ENCODE results near the gene KRT81. TPM values are rescaled to one million over a fixed set of nuclear protein-coding genes. Genes with fewer than 3 reads are reported as not detected.
"Not testable (repeated sequence)": the region's sequence is repeated elsewhere in the genome, so short reads cannot be mapped to it uniquely, and the experiment has no call there.

KRT81 gene
- total RNA-seq, 2 donors from 2014 or later, result not detected

- no peak for TF ChIP-seq CTCF (IDR thresholded peaks at IDR 0.05)
- peaks cover 0 to 14% of the 10 kb centered on the region in 2 donors for H3K27me3 ChIP-seq
- no peak for DNase-seq (ENCODE audit: low spot score)
Measured at GRCh38 chr12:52255926-52256583, 35.3 kb downstream of the KRT81 start.

GRCh38 chr12:52254965-52255751, 36.2 kb downstream of the KRT81 start:
- no peak for DNase-seq (ENCODE audit: low spot score)
- H3K27me3 ChIP-seq, result peaks cover 0 to 14% of the 10 kb centered on the region in 2 donors

More at GRCh38 chr12:52255926-52256583, 35.3 kb downstream of the KRT81 start:
- no peaks in the 10 kb centered on the region for H3K36me3 ChIP-seq
- no peak overlapping the region for H3K27ac ChIP-seq
- peaks cover 0 to 8% of the 10 kb centered on the region in 2 donors for H3K4me1 ChIP-seq
- H3K4me3 ChIP-seq, result no peak overlapping the region
- no peaks in the 10 kb centered on the region for H3K9me3 ChIP-seq

GRCh38 chr12:52254180-52254964, 37.0 kb downstream of the KRT81 start:
- Histone ChIP-seq H3K9me3 (no peaks in the 10 kb centered on the region), H3K27ac (no peak overlapping the region), H3K27me3 (peaks cover 0 to 14% of the 10 kb centered on the region in 2 donors), H3K4me1 (peaks cover 0 to 21% of the 10 kb centered on the region in 2 donors), H3K36me3 (no peaks in the 10 kb centered on the region), H3K4me3 (no peak overlapping the region)
- no peak for DNase-seq (ENCODE audit: low spot score)
- no peak for TF ChIP-seq CTCF (IDR thresholded peaks at IDR 0.05)

More at GRCh38 chr12:52254965-52255751, 36.2 kb downstream of the KRT81 start:
- Histone ChIP-seq H3K4me1 (peaks cover 0 to 13% of the 10 kb centered on the region in 2 donors), H3K4me3 (no peak overlapping the region), H3K9me3 (no peaks in the 10 kb centered on the region), H3K27ac (no peak overlapping the region), H3K36me3 (no peaks in the 10 kb centered on the region)
- TF ChIP-seq CTCF (IDR thresholded peaks at IDR 0.05), result no peak

- Histone ChIP-seq H3K36me3 (no peaks in the 10 kb centered on the region), H3K27me3 (peaks cover 0 to 12% of the 10 kb centered on the region in 2 donors), H3K4me1 (peaks cover 0 to 24% of the 10 kb centered on the region in 2 donors), H3K27ac (no peak overlapping the region), H3K9me3 (no peaks in the 10 kb centered on the region), H3K4me3 (no peak overlapping the region)
- TF ChIP-seq CTCF (IDR thresholded peaks at IDR 0.05), result no peak
- no peak for DNase-seq (ENCODE audit: low spot score)
Measured at GRCh38 chr12:52253391-52254179, 37.7 kb downstream of the KRT81 start.

GRCh38 chr12:52252728-52253343, 38.5 kb downstream of the KRT81 start:
- Histone ChIP-seq H3K36me3 (no peaks in the 10 kb centered on the region), H3K4me3 (no peak overlapping the region), H3K27ac (no peak overlapping the region), H3K27me3 (peaks cover 0 to 6% of the 10 kb centered on the region in 2 donors), H3K9me3 (no peaks in the 10 kb centered on the region), H3K4me1 (peaks cover 0 to 19% of the 10 kb centered on the region in 2 donors)
- DNase-seq (ENCODE audit: low spot score), result no peak
- TF ChIP-seq CTCF (IDR thresholded peaks at IDR 0.05), result no peak

- not testable (repeated sequence) for H3K36me3 ChIP-seq; H3K27ac ChIP-seq; DNase-seq (ENCODE audit: low spot score); H3K4me3 ChIP-seq; H3K9me3 ChIP-seq; H3K27me3 ChIP-seq
- H3K4me1 ChIP-seq, result peaks cover 0 to 19% of the 10 kb centered on the region in 2 donors
Measured at GRCh38 chr12:52252175-52252615, 39.1 kb downstream of the KRT81 start.

All from right atrium auricular region (tissue), 2 donors.